Endothelial cell of umbilical vein (primary cell): ENCODE results near the gene IL1RL2. TPM values are rescaled to one million over a fixed set of nuclear protein-coding genes. Genes with fewer than 3 reads are reported as not detected.

Source experiments
- BruUV-seq: library from RNA; stranded (reverse); fragments of 400-500 nt; replicated peaks from 2 replicates; lab custom pipeline; 2021; lab: Mats Ljungman, UMichigan
- CTCF ChIA-PET: fragments of 300-600, 350-600 bp; sonication (Branson Sonifier 250); formaldehyde crosslinking; loops from one replicate; lab custom pipeline; 2021; ENCODE audit warnings: antibody characterized with exemption, inconsistent platforms; lab: Charles Lee
- POLR2A ChIA-PET: fragments of 300-600, 350-600 bp; sonication (Branson Sonifier 250); formaldehyde crosslinking; loops from one replicate; lab custom pipeline; 2021; ENCODE audit warnings: antibody characterized with exemption, inconsistent platforms; lab: Charles Lee
- DNase-seq: peaks from one replicate; pipeline ENCODE4 v3.0.0-alpha.2; 2011; ENCODE audit warnings: low read depth, low spot score
- FAIRE-seq: peaks from 2 replicates; lab custom pipeline; 2011; peaks lifted over from hg19 to GRCh38; lab: Jason Lieb, UNC
- H2AFZ ChIP-seq: 2 replicates; pipeline ENCODE4 v1.6.0; 2012; ENCODE audit warnings: low read depth, low read length, control low read depth, inconsistent platforms
- H3K27ac ChIP-seq: 2 replicates; pipeline ENCODE4 v1.5.1; 2011; ENCODE audit warnings: low read depth, mild to moderate bottlenecking, control low read depth, low read length, moderate library complexity; ENCODE audit not compliant: insufficient read depth
- H3K27me3 ChIP-seq, 2 experiments: 2 replicates each; pipeline versions ENCODE4 v1.6.0 to v1.6.1; 2011; ENCODE audit warnings: low read length in 2 of 2, mixed read lengths in 1 of 2; ENCODE audit not compliant: control insufficient read depth in 2 of 2, insufficient read depth in 2 of 2
- H3K36me3 ChIP-seq, 2 experiments: 2 replicates in 1 of 2; 3 replicates in 1 of 2; pipeline ENCODE4 v1.5.1; 2011; ENCODE audit warnings: low read length in 2 of 2, mild to moderate bottlenecking in 1 of 2, moderate library complexity in 1 of 2; ENCODE audit not compliant: control insufficient read depth in 2 of 2, insufficient read depth in 2 of 2; ENCODE audit errors: extremely low read depth in 1 of 2
- H3K4me1 ChIP-seq: 3 replicates; pipeline ENCODE4 v1.5.1; 2011; ENCODE audit warnings: mild to moderate bottlenecking, low read length; ENCODE audit not compliant: control insufficient read depth, insufficient read depth; ENCODE audit errors: extremely low read depth
- H3K4me2 ChIP-seq: 2 replicates; pipeline ENCODE4 v1.6.1; 2011; ENCODE audit warnings: low read length, control low read depth, mixed read lengths; ENCODE audit not compliant: insufficient read depth
- H3K4me3 ChIP-seq, 3 experiments: fragments of 200-600 bp in 1 of 3; sonication (generic), shearing (Covaris generic) in 1 of 3; replicated peaks in 1 of 3; 2 replicates each; pipeline ENCODE4 v1.5.1; 2011 to 2016; ENCODE audit warnings: control low read depth in 3 of 3, low read length in 3 of 3, mild to moderate bottlenecking in 2 of 3, inconsistent platforms in 1 of 3, low read depth in 1 of 3, moderate library complexity in 1 of 3; ENCODE audit not compliant: insufficient read depth in 1 of 3
- H3K79me2 ChIP-seq: 2 replicates; pipeline ENCODE4 v1.6.0; 2012; ENCODE audit warnings: low read length, inconsistent platforms; ENCODE audit not compliant: control insufficient read depth, insufficient read depth
- H3K9ac ChIP-seq: replicated peaks from 2 replicates; pipeline ENCODE3; 2011; ENCODE audit warnings: low read length, control low read depth; ENCODE audit not compliant: insufficient read depth; ENCODE audit errors: extremely low read depth
- H3K9me1 ChIP-seq: replicated peaks from 3 replicates; pipeline ENCODE4 v1.6.0; 2011; ENCODE audit warnings: mild to moderate bottlenecking, low read length; ENCODE audit not compliant: control insufficient read depth, insufficient read depth; ENCODE audit errors: extremely low read depth
- H3K9me3 ChIP-seq: replicated peaks from 2 replicates; pipeline ENCODE4 v1.5.1; 2012; ENCODE audit warnings: low read length, inconsistent platforms; ENCODE audit not compliant: control insufficient read depth, insufficient read depth
- H4K20me1 ChIP-seq: replicated peaks from 2 replicates; pipeline ENCODE3; 2011; ENCODE audit warnings: mild to moderate bottlenecking, low read length; ENCODE audit not compliant: control insufficient read depth, insufficient read depth; ENCODE audit errors: extremely low read depth
- EZH2 ChIP-seq: IDR thresholded peaks from 2 replicates; pipeline ENCODE4 v1.6.1; 2012; ENCODE audit warnings: borderline replicate concordance, low read depth, mild to moderate bottlenecking, moderate library complexity, low read length, inconsistent platforms; ENCODE audit not compliant: severe bottlenecking
- FOS ChIP-seq: IDR thresholded peaks from 2 replicates; pipeline ENCODE4 v1.6.1; 2011; ENCODE audit warnings: mild to moderate bottlenecking, low read length, moderate library complexity, borderline replicate concordance; ENCODE audit not compliant: insufficient read depth
- GATA2 ChIP-seq: IDR thresholded peaks from 2 replicates; pipeline ENCODE4 v1.7.0; 2011; ENCODE audit warnings: low read depth, mild to moderate bottlenecking, moderate library complexity, mixed read lengths, low read length; ENCODE audit not compliant: insufficient read length, insufficient read depth
- JUN ChIP-seq: IDR thresholded peaks from 2 replicates; pipeline ENCODE4 v1.6.1; 2011; ENCODE audit warnings: borderline replicate concordance, low read depth; ENCODE audit not compliant: insufficient read length, insufficient read depth
- MYC ChIP-seq: IDR thresholded peaks from one replicate; pipeline ENCODE4 v1.6.1; 2011; ENCODE audit warnings: mild to moderate bottlenecking, low read depth, low read length
- POLR2A ChIP-seq: IDR thresholded peaks from 2 replicates; pipeline ENCODE4 v1.6.1; 2012; ENCODE audit warnings: low read depth, mild to moderate bottlenecking, control low read depth, low read length
- POLR2AphosphoS5 ChIP-seq: IDR thresholded peaks from 2 replicates; pipeline ENCODE4 v1.6.1; 2012; ENCODE audit warnings: low read depth, mild to moderate bottlenecking, control low read depth, low read length, moderate library complexity; ENCODE audit not compliant: insufficient read depth
- dilution Hi-C: fragments of 300-500 bp; cut with MboI; formaldehyde crosslinking; loops from one replicate; pipeline ENCODE4 v1.15.0; 2019; ENCODE audit warnings: low sequenced_read_pairs; ENCODE audit not compliant: extremely low pct_ligation_motif_present
- intact Hi-C: fragments of 100-400 bp; cut with micrococcal nuclease; formaldehyde crosslinking; loops from one replicate; pipeline ENCODE4 v1.10.0; 2022
- polyA plus RNA-seq, 4 experiments: library from polyadenylated mRNA; depleted of rRNA in 3 of 4; stranded (reverse) in 3 of 4; unstranded in 1 of 4; fragments of >200 nt; gene quantifications; 2 replicates each; pipeline versions ENCODE4 v1.2.1 to v1.2.3, GENCODE V29; 2011 to 2012; ENCODE audit warnings: missing spikeins in 1 of 4
- total RNA-seq: library from RNA; stranded (reverse); gene quantifications from 2 replicates; pipeline ENCODE4 v1.2.3, GENCODE V29; 2021
- TF ChIP-seq, protein P1 (sequence below), 2 donors: IDR thresholded peaks; 1 replicate in 1 of 2; 2 replicates in 1 of 2; pipeline ENCODE4 v1.5.1; 2011; ENCODE audit warnings: low read length in 2 of 2, mild to moderate bottlenecking in 2 of 2, moderate library complexity in 2 of 2, control low read depth in 1 of 2, inconsistent platforms in 1 of 2, low read depth in 1 of 2; ENCODE audit not compliant: insufficient read depth in 1 of 2; ENCODE audit errors: extremely low read depth in 1 of 2
- TF ChIP-seq, protein P2 (sequence below): IDR thresholded peaks from 2 replicates; pipeline ENCODE4 v1.6.1; 2011; ENCODE audit not compliant: insufficient read depth, insufficient read length

IL1RL2 gene
- total and polyA plus RNA-seq, 2 donors (not counting 3 experiments of a cell fraction or from before 2014, with no cell fraction given): 0.11 TPM; not detected in 1

DNA sequence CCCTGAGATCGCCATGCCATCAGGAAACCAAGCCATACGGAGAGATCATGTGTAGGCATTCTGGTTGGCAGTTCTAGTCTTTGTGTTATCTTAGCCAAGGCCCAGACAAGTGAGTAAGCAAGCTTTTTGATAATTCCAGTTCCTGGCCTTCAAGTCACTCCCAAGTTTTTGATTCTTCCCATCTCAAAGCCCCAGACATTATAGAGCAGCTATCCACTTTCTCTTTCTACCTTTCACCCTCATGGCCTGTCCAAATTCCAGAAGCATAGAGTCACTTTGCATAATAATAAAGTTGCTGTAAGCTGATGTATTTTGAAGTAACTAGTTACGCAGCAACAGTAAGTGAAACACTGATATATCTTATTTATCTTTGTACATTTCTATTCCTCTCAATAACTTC, 97.8 kb downstream of the IL1RL2 start:
- CTCF ChIA-PET: interaction anchor here (0.6 to 2.2 kb wide), 3 partner anchors 16 to 44 kb away, joined by 3 to 7 read pairs (median 3); no protein-coding TSS in a partner anchor

More for the DNA sequence above, 97.8 kb downstream of the IL1RL2 start:
- no peaks in the 10 kb centered on the region for H3K9me1 ChIP-seq
- no peak overlapping the region for H3K4me2 ChIP-seq
- no peak overlapping the region for H3K27ac ChIP-seq
- no peaks in the 10 kb centered on the region for H3K9me3 ChIP-seq
- H3K4me1 ChIP-seq: no peaks in the 10 kb centered on the region
- no peaks in the 10 kb centered on the region for H3K36me3 ChIP-seq
- no peak overlapping the region for H3K4me3 ChIP-seq
- DNase-seq (no peak), FAIRE-seq (peak; percentile 12)
- H3K79me2 ChIP-seq: no peaks in the 10 kb centered on the region
- intact Hi-C loops (no loop called here), dilution Hi-C loops (no loop called here)
- POLR2A ChIA-PET: no interaction called here
- no peak overlapping the region for H2AFZ ChIP-seq
- H4K20me1 ChIP-seq: no peaks in the 10 kb centered on the region
- H3K9ac ChIP-seq: no peak overlapping the region
- no peaks in the 10 kb centered on the region for H3K27me3 ChIP-seq
- no peak for TF ChIP-seq MYC
- no peak for TF ChIP-seq FOS
- TF ChIP-seq GATA2: no peak
- TF ChIP-seq, protein P1, sequence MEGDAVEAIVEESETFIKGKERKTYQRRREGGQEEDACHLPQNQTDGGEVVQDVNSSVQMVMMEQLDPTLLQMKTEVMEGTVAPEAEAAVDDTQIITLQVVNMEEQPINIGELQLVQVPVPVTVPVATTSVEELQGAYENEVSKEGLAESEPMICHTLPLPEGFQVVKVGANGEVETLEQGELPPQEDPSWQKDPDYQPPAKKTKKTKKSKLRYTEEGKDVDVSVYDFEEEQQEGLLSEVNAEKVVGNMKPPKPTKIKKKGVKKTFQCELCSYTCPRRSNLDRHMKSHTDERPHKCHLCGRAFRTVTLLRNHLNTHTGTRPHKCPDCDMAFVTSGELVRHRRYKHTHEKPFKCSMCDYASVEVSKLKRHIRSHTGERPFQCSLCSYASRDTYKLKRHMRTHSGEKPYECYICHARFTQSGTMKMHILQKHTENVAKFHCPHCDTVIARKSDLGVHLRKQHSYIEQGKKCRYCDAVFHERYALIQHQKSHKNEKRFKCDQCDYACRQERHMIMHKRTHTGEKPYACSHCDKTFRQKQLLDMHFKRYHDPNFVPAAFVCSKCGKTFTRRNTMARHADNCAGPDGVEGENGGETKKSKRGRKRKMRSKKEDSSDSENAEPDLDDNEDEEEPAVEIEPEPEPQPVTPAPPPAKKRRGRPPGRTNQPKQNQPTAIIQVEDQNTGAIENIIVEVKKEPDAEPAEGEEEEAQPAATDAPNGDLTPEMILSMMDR (IDR thresholded peaks at IDR 0.05; ENCODE audit: extremely low read depth in 1 of 2, insufficient read depth in 1 of 2, low read depth in 1 of 2, low read length in 2 of 2): no peak
- no peak for TF ChIP-seq JUN
- TF ChIP-seq EZH2: no peak
- TF ChIP-seq POLR2AphosphoS5: no peak
- TF ChIP-seq, protein P2, sequence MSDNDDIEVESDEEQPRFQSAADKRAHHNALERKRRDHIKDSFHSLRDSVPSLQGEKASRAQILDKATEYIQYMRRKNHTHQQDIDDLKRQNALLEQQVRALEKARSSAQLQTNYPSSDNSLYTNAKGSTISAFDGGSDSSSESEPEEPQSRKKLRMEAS: no peak
- TF ChIP-seq POLR2A: no peak
- no TSS peak for BruUV-seq
